Measurements from ENCODE around the gene HOXA3. TPM values are rescaled to one million over a fixed set of nuclear protein-coding genes. Genes with fewer than 3 reads are reported as not detected.

Gene HOXA3
- total RNA-seq, 1 donor from 2014 or later: 14.4 TPM

- no peaks in the 10 kb centered on the region for H3K9me3 ChIP-seq
- H3K27ac ChIP-seq: peak overlapping the region; percentile 86 to 89
- peaks cover 0 to 2% of the 10 kb centered on the region in 2 donors for H3K4me1 ChIP-seq
- no peaks in the 10 kb centered on the region for H3K27me3 ChIP-seq
- DNase-seq (ENCODE audit: low spot score in 2 of 2): peak in 1 of 2 donors; percentile 54
- no peaks in the 10 kb centered on the region for H3K36me3 ChIP-seq
- H3K4me3 ChIP-seq: peak overlapping the region in 1 of 2 donors; percentile 87
- no peak for TF ChIP-seq CTCF (IDR thresholded peaks at IDR 0.05)
- intact Hi-C loops (cut with DNase I): no loop called here
Observed at GRCh38 chr7:27128034-27128433, 24.3 kb downstream of the HOXA3 start.

- H3K27me3 ChIP-seq: no peaks in the 10 kb centered on the region
- no peak overlapping the region for H3K27ac ChIP-seq
- no peaks in the 10 kb centered on the region for H3K9me3 ChIP-seq
- intact Hi-C loops (cut with DNase I): no loop called here
- no peak for TF ChIP-seq CTCF (IDR thresholded peaks at IDR 0.05)
- DNase-seq (ENCODE audit: low spot score in 2 of 2): no peak
- H3K4me1 ChIP-seq: peaks cover 0 to 2% of the 10 kb centered on the region in 2 donors
- no peaks in the 10 kb centered on the region for H3K36me3 ChIP-seq
- H3K4me3 ChIP-seq: no peak overlapping the region
Observed at GRCh38 chr7:27126596-27127327, 25.6 kb downstream of the HOXA3 start.

GRCh38 chr7:27125986-27126394 lies 26.4 kb downstream of the HOXA3 start:
- Histone ChIP-seq H3K9me3 (no peaks in the 10 kb centered on the region), H3K4me3 (no peak overlapping the region), H3K36me3 (no peaks in the 10 kb centered on the region), H3K27me3 (no peaks in the 10 kb centered on the region), H3K27ac (peak overlapping the region; percentile 89 to 97), H3K4me1 (peaks cover 0 to 2% of the 10 kb centered on the region in 2 donors)
- DNase-seq (ENCODE audit: low spot score in 2 of 2): no peak
- no peak for TF ChIP-seq CTCF (IDR thresholded peaks at IDR 0.05)
- intact Hi-C loops (cut with DNase I): no loop called here

- Histone ChIP-seq H3K27me3 (no peaks in the 10 kb centered on the region), H3K9me3 (no peaks in the 10 kb centered on the region), H3K4me3 (no peak overlapping the region), H3K27ac (peak overlapping the region; percentile 89 to 97), H3K36me3 (no peaks in the 10 kb centered on the region), H3K4me1 (peaks cover 0 to 8% of the 10 kb centered on the region in 2 donors)
- no peak for TF ChIP-seq CTCF (IDR thresholded peaks at IDR 0.05)
- no peak for DNase-seq (ENCODE audit: low spot score in 2 of 2)
- intact Hi-C loops (cut with DNase I): no loop called here
Observed at GRCh38 chr7:27124902-27125689, 27.3 kb downstream of the HOXA3 start.

GRCh38 chr7:27124096-27124901 lies 28.1 kb downstream of the HOXA3 start:
- Histone ChIP-seq H3K4me3 (peak overlapping the region; percentile 42 to 67), H3K27ac (peak overlapping the region; percentile 89 to 97), H3K36me3 (no peaks in the 10 kb centered on the region), H3K9me3 (no peaks in the 10 kb centered on the region), H3K27me3 (no peaks in the 10 kb centered on the region), H3K4me1 (peaks cover 0 to 16% of the 10 kb centered on the region in 2 donors)
- peak in 1 of 2 donors; percentile 81 for DNase-seq (ENCODE audit: low spot score in 2 of 2)
- no peak for TF ChIP-seq CTCF (IDR thresholded peaks at IDR 0.05)
- intact Hi-C loops (cut with DNase I): no loop called here

Measured in ascending aorta (tissue), 2 donors.